Activated B cell treated with CpG ODN at 0.5 μM for 24 hours (primary cell): ENCODE results near the gene DNA2. TPM values are rescaled to one million over a fixed set of nuclear protein-coding genes. Genes with fewer than 3 reads are reported as not detected.

ENCODE experiments used
- ATAC-seq: fragments of 200-7000 bp; cut with Tn5 transposase; one replicate; pipeline ENCODE4 v1.10.0; 2021; ENCODE audit warnings: low read depth, mild to moderate bottlenecking, moderate library complexity
- CTCF ChIA-PET: fragments of 350-600 bp; sonication (Branson Sonifier 250); formaldehyde crosslinking; loops from one replicate; lab custom pipeline; 2021; ENCODE audit warnings: antibody characterized with exemption; lab: Charles Lee
- POLR2A ChIA-PET: fragments of 350-600 bp; sonication (Branson Sonifier 250); formaldehyde crosslinking; loops from one replicate; lab custom pipeline; 2021; ENCODE audit warnings: antibody characterized with exemption; lab: Charles Lee
- DNase-seq: peaks from one replicate; pipeline ENCODE4 v3.0.0; 2022
- H3K27ac Mint-ChIP-seq: one replicate; pipeline ENCODE4 v1.8.0; 2020; ENCODE audit warnings: mixed read lengths
- H3K27me3 Mint-ChIP-seq: one replicate; pipeline ENCODE4 v1.8.0; 2021; ENCODE audit warnings: mixed read lengths
- H3K36me3 Mint-ChIP-seq: one replicate; pipeline ENCODE4 v1.8.0; 2021; ENCODE audit warnings: low read depth, mixed read lengths
- H3K4me1 Mint-ChIP-seq: one replicate; pipeline ENCODE4 v1.8.0; 2021; ENCODE audit warnings: mixed read lengths
- H3K4me3 Mint-ChIP-seq: one replicate; pipeline ENCODE4 v1.8.0; 2020; ENCODE audit warnings: mild to moderate bottlenecking, mixed read lengths
- H3K9me3 Mint-ChIP-seq: one replicate; pipeline ENCODE4 v1.8.0; 2020; ENCODE audit warnings: mixed read lengths
- intact Hi-C: fragments of 100-400 bp; cut with micrococcal nuclease; formaldehyde crosslinking; loops from one replicate; pipeline ENCODE4 v1.15.1; 2024
- total RNA-seq: library from RNA; stranded (reverse); gene quantifications from 2 replicates; pipeline ENCODE4 v1.2.3, GENCODE V29; 2022
- TF ChIP-seq, protein P1 (sequence below): fragments of 200-600 bp; IDR thresholded peaks from one replicate; pipeline ENCODE4 v1.8.0; 2022; ENCODE audit warnings: antibody characterized with exemption, mild to moderate bottlenecking

DNA2 gene
- total RNA-seq, 1 donor from 2014 or later, result 8.1 TPM

DNA sequence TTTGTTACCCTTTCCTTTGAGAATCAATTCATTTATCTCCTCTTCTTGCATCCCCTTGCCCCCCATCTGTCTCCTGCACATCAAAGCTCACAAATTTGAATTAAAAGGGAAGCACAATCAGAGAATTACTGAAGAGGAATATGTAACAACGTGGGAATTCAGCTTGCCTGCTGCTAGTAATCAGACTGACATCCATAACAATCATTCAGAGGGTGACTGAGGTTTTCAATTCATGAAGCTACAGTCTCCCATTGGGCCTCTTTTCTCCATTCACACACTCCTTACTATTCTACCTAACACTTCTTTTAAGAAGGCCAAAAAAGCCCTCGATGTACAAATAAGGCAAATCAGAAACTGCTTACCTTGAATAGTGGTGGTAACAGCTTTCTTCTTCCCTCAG, 24.3 kb upstream of the DNA2 start:
- ATAC-seq, result no peak
- no peak overlapping the region for H3K4me3 Mint-ChIP-seq
- POLR2A ChIA-PET, result interaction anchor here (0.6 kb wide), 1 partner anchor 450 kb away, joined by 5 read pairs; no protein-coding TSS in a partner anchor
- H3K4me1 Mint-ChIP-seq, result no peaks in the 10 kb centered on the region
- CTCF ChIA-PET, result no interaction called here
- H3K27ac Mint-ChIP-seq, result no peak overlapping the region
- no peaks in the 10 kb centered on the region for H3K27me3 Mint-ChIP-seq
- H3K36me3 Mint-ChIP-seq, result peaks cover 40% of the 10 kb centered on the region
- DNase-seq, result no peak
- no peaks in the 10 kb centered on the region for H3K9me3 Mint-ChIP-seq
- intact Hi-C loops, result no loop called here
- TF ChIP-seq, protein P1, sequence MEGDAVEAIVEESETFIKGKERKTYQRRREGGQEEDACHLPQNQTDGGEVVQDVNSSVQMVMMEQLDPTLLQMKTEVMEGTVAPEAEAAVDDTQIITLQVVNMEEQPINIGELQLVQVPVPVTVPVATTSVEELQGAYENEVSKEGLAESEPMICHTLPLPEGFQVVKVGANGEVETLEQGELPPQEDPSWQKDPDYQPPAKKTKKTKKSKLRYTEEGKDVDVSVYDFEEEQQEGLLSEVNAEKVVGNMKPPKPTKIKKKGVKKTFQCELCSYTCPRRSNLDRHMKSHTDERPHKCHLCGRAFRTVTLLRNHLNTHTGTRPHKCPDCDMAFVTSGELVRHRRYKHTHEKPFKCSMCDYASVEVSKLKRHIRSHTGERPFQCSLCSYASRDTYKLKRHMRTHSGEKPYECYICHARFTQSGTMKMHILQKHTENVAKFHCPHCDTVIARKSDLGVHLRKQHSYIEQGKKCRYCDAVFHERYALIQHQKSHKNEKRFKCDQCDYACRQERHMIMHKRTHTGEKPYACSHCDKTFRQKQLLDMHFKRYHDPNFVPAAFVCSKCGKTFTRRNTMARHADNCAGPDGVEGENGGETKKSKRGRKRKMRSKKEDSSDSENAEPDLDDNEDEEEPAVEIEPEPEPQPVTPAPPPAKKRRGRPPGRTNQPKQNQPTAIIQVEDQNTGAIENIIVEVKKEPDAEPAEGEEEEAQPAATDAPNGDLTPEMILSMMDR, result no peak

DNA sequence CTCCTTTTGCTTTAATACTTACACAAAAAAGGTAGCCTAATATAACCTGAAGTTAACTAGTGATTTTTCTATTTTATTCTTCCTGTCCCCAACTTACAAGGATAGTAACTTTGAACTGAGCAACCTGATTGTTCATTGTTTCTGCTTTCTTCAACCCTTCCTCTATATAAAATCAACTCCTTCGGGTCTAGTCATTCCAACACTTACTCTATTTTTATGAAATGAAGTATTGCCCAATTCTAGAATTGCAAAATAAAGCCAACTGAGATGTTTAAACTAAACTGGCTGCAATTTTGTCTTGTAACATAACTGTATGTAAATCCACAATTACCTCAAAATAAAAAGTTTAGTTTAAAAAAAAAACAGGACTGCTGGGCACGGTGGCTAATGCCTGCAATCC, 20.3 kb upstream of the DNA2 start:
- Mint-ChIP-seq H3K9me3 (no peaks in the 10 kb centered on the region), H3K27ac (no peak overlapping the region), H3K27me3 (no peaks in the 10 kb centered on the region), H3K4me3 (no peak overlapping the region), H3K36me3 (peaks cover 44% of the 10 kb centered on the region), H3K4me1 (no peaks in the 10 kb centered on the region)
- DNase-seq, result no peak
- no peak for ATAC-seq
- CTCF ChIA-PET, result no interaction called here
- intact Hi-C loops, result no loop called here
- POLR2A ChIA-PET, result no interaction called here
- TF ChIP-seq, protein P1, result no peak

DNA sequence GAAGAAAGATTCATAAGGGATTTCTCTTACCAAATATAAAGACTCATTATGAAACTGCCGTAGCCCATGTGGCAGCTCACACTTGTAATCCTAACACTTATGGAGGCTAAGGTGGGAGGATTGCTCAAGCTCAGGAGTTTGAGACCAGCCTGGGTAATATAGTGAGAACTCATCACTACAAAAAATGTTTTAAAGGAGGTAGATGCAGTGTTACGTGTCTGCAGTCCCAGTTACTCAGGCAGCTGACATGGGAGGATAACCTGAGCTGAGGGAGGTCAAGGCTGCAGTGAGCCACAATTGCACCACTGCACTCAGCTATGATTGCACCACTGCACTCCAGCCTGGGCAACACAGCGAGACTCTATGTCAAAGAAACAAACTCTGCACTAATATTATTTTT, 18.1 kb upstream of the DNA2 start:
- Mint-ChIP-seq H3K27ac (no peak overlapping the region), H3K36me3 (peaks cover 49% of the 10 kb centered on the region), H3K4me3 (no peak overlapping the region), H3K27me3 (no peaks in the 10 kb centered on the region), H3K9me3 (no peaks in the 10 kb centered on the region), H3K4me1 (no peaks in the 10 kb centered on the region)
- DNase-seq (no peak), ATAC-seq (peak; percentile 10)
- ChIA-PET CTCF (no interaction called here), POLR2A (interaction anchor here (0.6 kb wide), 1 partner anchor 26 kb away, joined by 3 read pairs; no protein-coding TSS in a partner anchor)
- TF ChIP-seq, protein P1, result no peak
- intact Hi-C loops, result no loop called here

DNA sequence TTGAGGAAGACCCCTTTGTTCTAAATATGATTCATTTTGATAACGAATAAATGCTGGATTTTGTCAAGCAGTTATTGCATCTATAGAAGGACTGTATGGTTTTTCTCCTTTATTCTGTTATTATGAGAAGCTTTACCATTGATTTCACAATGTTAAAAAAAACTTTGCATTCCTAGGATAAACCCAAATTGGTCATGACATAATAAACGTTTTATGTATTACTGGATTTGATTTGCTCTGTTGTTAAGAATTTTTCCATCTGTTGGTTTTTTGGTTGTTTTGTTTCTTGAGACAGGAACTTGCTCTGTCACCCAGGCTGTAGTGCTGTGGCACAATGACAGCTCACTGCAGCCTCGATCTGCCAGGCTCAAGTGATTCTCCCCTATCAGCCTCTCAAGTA, 2.2 kb upstream of the DNA2 start:
- Mint-ChIP-seq H3K27me3 (no peaks in the 10 kb centered on the region), H3K36me3 (peaks cover 3% of the 10 kb centered on the region), H3K4me3 (no peak overlapping the region), H3K4me1 (peaks cover 18% of the 10 kb centered on the region), H3K27ac (no peak overlapping the region), H3K9me3 (no peaks in the 10 kb centered on the region)
- TF ChIP-seq, protein P1, result no peak
- no peak for ATAC-seq
- no peak for DNase-seq
- POLR2A ChIA-PET, result interaction anchor here (1.0 kb wide), 1 partner anchor 142 kb away, joined by 4 read pairs; the partner anchor contains the start of genes HNRNPH3 and PBLD
- CTCF ChIA-PET, result no interaction called here
- intact Hi-C loops, result no loop called here

DNA sequence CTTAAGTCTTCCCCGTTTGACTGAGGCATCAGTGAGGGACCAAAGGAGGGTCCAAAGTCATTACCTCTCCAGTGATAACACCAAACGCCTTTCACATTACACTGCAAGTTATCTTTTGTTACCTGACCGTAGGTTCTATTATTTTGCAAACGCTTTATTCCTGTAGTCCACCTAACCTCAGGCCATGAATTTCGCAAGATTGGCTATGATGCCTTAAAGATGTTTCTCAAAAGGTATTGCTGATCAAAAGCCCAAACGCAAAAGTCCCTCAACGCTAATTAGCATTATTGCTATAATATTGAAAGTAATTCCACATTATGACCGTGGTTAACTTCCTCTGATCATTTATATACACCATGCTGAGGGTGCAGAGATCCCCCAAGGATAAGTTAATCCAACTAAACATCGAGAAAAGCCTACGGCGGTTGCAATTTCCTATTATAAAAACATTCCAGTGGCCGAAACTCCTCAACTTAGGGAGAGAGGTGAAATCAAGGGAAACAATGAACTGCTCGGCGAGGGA, 649 bp downstream of the DNA2 start:
- no peaks in the 10 kb centered on the region for H3K9me3 Mint-ChIP-seq
- no peak for ATAC-seq
- no peaks in the 10 kb centered on the region for H3K27me3 Mint-ChIP-seq
- POLR2A ChIA-PET, result interaction anchor here (0.9 to 1.1 kb wide), 2 partner anchors 63 to 139 kb away, joined by 3 to 10 read pairs; partner anchors contain the start of gene HNRNPH3
- no peak for DNase-seq
- H3K27ac Mint-ChIP-seq, result no peak overlapping the region
- CTCF ChIA-PET, result no interaction called here
- TF ChIP-seq, protein P1, result no peak
- H3K36me3 Mint-ChIP-seq, result peaks cover 7% of the 10 kb centered on the region
- intact Hi-C loops, result loop anchor here (1.0 kb wide), 2 partner anchors 56 to 64 kb away; partner anchors contain the start of genes RUFY2 and SLC25A16
- H3K4me3 Mint-ChIP-seq, result peak overlapping the region; percentile 99
- peaks cover 18% of the 10 kb centered on the region for H3K4me1 Mint-ChIP-seq
